GM18909 (cell line): ENCODE results near the gene STX1B.

Experiments used
- ATAC-seq: cut with Tn5 transposase; IDR thresholded peaks from one replicate; pipeline ENCODE4 v1.9.1; 2021; ENCODE audit warnings: mild to moderate bottlenecking; ENCODE audit not compliant: unreplicated experiment, poor library complexity

The STX1B gene

DNA sequence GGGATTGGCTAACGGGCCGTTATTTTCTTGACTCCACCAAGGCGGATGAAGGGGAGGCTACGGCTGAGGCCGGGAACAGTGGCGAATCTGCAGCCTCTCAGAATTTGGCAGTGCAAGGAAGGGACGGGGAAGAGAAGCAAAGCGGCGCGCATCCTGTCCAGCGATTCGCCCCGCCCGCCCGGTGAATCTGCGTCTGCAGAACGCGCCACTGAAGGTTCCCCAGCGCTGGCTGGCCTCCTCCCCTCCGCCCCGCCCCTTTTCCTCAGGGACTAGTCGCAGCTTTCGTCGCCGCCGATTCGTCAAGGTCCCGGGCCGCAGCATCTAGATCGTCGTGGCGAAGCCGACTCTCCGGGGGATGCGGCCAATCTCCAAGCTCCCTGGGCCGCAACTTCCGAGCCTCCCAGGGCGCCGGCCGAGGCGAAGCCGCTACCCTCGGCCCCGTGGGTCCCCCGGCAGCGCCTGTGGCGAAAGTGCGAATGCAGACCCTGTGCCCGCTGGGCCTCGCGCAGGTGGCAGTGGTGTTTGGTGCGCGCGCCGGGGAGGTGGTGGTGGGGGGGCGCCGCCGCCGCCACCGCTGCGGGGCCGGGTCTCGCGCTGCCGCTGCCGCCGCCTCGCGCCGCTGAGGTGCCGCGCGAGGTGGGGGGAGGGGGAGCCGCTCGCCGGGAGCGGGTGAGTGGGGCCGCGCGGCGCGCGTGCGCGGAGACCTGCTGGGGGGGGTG is 52.8 kb downstream of the STX1B start, which contains the start of gene SETD1A:
SETD1A (plus strand) TSS at position 299 of the 719 bp plus-strand sequence. CDS start 978 bp downstream, outside the sequence.
- ATAC-seq, result peak; percentile 77

DNA sequence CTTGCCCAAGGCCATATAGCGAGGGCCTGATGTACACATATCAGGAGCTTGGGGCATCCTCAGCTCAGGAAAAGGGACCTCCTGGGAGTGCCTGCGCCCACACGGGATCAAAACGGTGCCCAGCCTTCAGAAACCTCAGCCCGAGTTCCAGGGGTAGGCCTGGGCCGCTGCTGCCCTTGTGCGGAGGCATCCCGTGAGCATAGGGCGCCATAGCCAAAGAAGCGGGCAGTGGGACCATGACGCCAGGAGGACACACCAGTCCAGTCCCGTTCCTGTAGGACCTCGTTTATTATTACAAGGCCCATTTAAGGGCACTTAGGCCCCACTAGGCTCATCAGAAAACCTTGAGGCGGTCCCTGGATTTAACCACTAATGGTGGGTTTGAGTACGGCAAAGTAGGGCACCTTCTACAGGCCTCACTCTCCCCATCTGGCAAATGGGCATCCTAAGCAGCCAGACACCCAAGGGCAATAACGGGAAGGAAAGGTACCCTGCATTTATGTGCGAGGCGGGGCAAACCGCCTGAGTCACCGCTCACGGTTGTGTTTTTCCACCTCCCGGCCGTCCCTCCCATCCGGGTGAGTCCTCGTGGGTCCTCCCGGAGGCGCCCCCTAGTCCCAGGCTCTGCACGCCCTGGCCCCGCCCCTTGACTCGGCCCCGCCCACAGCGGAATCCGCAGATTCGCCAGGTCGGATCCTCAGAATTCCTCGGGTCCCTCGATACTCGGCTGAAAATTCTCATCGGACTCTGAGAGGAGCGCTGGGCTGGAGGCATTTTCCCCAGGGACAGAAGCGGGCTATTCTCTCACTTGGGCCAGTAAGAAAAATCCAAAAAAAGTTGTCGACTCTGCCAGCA is 53.6 kb downstream of the STX1B start:
- ATAC-seq, result peak; percentile 44

DNA sequence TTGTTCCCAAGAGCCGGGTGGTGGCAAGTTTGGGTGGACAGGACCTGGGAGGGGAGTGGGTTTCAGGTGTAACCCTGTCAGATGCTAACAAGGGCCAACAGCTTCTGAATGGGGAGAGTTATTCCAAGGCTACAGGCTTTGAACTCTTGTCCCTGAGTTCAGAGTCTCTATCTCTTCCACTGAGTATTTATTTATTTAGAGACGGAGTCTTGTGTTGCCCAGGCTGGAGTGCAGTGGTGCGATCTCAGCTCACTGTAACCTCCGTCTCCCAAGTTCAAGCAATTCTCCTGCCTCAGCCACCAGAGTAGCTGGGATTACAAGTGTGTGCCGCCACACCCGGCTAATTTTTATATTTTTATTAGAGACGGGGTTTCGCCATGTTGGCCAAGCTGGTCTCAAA is 55.4 kb downstream of the STX1B start:
- no peak for ATAC-seq

DNA sequence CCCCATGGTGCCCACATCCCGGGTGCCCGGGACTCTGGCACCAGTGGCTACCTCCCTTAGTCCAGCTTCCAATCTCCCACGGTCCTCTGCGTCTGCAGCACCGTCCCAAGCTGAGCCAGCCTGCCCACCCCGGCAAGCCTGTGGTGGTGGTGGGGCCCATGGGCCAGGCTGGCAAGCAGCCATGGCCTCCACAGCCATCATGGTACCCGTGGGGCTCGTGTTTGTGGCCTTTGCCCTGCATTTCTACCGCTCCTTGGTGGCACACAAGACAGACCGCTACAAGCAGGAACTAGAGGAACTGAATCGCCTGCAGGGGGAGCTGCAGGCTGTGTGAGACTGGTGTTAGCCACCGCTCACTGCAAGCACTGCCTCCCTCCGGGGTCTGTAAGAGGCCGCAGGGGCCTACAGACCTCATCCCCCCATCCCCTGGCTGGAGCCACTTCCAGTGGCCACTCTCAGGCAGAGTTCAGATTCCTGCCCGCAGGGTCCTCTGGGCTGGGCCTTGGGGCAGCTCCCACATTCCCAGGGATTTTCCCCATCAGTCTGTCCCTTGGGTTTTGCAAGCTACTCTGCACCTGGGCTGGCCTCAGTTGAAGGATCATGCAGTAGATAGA is 56.8 kb downstream of the STX1B start:
- ATAC-seq, result no peak

DNA sequence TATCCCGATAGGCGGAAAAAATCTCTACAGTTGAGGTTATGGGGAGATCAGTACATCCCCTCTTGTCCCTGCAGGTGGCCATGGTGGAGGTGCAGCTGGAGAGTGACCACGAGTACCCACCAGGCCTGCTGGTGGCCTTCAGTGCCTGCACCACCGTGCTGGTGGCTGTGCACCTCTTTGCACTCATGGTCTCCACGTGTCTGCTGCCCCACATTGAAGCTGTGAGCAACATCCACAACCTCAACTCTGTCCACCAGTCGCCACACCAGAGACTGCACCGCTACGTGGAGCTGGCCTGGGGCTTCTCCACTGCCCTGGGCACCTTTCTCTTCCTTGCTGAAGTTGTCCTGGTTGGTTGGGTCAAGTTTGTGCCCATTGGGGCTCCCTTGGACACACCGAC is 57.3 kb downstream of the STX1B start:
- ATAC-seq, result no peak

DNA sequence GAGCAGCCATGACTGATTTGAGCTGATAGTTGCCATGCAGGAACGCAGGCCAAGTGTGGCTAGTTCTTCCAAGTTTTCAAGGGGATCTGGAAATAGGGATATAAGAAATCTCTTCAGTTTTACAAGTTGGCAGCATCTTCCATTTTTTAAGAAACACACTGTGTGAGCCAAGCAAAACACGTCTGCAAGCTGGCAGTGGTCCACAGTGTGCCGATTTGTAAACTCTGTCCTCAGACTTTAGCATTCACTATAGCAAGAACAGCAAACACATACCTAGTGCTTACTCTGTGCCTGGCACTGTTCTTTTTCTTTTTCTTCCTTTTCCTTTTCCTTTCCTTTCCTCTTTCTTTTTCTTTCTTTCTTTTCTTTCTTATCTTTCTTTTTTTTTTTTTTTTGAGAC is 58.7 kb downstream of the STX1B start:
- ATAC-seq, result no peak

DNA sequence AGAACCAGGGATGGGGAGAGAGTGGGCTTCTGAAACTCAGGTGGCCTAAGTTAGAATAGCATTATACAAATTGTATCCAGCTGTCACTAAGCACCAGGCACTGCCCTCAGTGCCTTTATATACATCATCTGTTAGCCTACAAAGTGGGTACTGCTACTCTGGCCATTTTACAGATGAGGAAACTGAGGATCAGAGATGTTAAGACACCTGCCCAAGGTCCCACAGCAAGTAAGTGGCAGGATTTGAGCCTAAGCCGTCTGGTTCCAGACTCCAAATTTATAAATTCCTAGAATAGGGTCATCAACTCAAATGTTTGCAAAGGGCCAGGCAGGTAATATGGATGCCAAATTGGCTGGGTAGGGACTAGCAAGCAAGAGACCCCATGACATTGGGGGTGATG is 59.2 kb downstream of the STX1B start:
- ATAC-seq, result no peak

DNA sequence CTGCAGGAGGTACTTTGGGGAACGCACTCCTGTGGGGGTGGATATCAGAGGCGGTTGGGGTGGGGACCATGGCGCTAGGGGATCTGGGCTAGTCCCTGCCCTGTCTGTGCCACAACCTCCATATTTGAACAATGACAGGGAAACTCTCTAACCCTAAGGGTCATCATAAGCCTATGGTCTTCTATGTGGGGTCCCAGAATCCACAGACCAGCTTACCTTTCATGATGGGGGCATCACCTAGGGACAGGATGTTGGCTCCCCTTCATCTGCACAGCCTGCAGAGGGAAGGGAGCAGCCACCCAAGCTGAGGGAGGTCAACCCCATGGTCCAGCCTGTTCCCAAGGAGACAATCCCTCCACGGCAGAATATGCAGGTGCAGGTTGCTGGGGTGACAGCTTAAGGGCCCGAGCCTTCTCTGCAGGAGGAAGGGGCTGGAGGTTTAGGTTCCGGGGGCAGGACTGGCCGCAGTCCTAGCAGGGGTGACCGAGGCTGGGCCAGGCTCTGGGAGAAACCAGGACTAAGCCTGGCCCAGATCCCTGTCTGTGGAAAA is 59.8 kb downstream of the STX1B start:
- ATAC-seq, result no peak

DNA sequence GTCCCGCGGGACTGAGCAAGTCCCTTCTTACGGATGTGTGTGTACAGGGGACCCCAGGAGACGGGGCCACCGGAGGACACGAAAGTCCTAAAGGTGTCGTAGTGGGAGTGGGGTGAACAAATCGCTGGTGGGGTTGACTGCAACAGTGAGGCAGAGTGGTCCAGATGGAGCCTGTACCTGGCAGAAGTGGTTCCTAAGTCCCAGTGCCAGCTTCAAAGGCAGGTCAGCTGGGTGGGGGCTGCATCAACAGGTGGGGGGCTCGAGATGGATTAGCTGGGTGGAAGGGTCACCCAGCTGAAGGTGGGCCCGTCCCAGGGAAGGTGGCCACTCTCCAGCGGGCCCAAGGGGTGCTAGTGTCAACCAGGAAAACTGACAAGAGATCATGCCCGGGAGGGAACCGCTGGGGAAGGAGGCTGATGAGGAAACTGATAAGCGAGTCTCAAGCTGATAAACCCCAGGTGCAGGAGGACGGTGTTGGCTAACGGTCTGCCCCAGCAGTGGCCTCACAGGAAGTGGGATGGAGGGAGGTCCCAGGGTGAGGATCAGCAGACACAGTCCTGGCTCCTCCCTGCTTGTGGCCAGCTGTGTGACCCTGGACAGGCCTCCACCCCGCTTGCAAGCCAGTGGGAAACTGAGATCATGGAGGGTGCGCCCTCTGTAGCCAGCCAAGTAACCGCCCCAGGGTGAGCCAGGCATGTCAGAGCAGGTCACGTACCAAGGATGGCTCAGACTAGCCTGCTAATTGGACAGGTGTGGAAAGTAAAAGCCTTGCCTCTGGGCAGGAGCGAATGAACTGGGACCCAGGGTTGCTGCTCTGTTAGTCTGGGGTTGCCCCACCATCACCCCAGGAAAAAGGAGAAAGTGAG is 60.6 kb downstream of the STX1B start:
- peak; percentile 57 for ATAC-seq

DNA sequence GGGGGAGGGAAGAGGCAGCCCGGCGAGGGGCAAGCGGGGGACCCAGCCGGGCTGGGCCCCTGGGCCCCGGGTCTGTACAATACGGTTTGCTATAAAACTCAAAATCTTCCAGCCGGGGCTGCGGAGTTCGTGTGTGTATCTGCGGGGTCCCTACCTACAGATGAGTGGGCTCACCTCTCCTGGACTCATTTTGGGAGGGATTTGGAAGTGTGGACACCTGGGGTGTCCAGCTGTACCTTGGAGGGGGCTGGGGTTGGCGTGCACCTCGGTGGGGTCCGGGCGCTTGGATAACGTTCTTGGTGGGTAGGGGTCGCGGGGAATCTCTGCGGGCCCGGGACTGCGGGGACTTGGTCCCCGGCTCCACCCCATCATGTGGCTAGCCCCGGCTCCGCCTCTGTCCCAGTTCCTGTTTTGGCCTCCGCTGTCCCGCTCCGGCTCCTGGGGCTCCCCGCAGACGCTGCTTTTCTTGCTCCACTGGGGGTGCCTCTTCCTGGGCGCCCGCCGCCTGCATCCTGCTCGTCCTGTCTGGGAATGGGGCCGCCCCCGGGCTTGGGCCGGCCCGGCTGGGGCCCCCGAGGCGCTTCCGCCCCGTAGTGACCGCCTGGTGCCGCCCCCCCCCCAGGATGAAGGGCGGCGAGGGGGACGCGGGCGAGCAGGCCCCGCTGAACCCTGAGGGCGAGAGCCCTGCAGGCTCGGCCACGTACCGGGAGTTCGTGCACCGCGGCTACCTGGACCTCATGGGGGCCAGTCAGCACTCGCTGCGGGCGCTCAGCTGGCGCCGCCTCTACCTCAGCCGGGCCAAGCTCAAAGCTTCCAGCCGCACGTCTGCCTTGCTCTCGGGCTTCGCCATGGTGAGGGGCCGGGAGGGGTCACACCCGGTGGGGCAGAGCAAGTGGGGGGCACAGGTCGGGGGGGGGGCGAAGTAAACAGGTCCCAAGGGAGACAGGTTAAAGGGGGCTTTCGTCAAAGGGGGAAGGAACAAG is 61.5 kb downstream of the STX1B start, which contains the start of gene ORAI3:
ORAI3 (plus strand) TSS at position 402 of the 983 bp plus-strand sequence; CDS start at position 624, 222 bp downstream.
- ATAC-seq, result peak; percentile 69

DNA sequence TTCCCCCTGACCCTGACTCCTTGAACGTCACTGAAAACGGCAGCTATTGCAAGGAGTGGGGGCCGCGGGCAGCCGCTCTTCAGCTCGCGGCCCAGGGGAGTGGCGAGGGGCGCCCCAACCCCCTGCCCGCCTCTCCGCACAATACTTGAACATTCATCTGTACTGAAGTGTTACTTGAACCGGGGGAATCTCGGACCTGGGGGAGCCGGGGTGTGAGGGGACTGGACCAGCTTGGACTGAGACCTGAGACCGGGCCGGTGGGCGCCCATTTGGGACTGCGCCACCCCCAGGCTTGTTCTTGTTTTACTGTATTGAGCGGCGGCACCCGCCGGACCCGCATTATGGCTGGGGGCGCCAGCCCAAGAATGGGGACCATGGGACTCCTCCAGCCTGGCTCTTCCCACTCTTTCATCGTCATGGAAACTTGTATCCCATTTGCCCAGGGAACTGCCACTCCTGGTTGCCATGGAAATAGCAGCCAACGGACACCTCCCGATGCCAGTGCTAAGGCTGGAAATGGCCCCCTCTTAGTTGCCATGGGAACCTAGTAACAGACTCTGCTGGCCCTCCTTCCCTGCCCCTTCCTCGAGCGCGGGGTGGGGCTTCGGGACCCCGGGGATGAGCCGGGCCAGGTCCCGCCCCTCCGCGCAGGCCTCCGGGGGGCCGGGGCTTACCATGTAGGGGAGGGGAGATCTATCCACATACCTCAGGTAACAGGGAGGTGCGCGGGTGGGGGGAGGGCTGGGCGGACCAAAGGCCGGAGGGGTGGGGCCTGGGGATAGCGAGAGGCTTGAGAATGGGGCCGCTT is 62.4 kb downstream of the STX1B start:
- peak; percentile 6 for ATAC-seq

DNA sequence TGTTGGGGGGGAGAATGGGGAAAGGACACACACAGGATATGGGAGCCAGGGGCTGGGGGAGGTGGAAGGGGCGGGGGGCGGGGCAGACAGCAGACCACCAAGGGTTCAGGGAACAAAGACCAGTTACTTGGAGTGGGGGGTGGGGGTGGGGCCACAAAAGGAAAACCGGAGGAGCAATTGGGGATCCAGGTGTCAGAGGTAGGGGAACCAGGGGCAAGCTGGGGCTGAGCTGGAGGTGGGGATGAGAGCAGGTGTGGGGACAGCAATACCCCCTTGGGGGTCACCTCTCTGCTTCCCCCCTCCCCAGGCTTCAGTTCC is 62.9 kb downstream of the STX1B start:
- no peak for ATAC-seq

DNA sequence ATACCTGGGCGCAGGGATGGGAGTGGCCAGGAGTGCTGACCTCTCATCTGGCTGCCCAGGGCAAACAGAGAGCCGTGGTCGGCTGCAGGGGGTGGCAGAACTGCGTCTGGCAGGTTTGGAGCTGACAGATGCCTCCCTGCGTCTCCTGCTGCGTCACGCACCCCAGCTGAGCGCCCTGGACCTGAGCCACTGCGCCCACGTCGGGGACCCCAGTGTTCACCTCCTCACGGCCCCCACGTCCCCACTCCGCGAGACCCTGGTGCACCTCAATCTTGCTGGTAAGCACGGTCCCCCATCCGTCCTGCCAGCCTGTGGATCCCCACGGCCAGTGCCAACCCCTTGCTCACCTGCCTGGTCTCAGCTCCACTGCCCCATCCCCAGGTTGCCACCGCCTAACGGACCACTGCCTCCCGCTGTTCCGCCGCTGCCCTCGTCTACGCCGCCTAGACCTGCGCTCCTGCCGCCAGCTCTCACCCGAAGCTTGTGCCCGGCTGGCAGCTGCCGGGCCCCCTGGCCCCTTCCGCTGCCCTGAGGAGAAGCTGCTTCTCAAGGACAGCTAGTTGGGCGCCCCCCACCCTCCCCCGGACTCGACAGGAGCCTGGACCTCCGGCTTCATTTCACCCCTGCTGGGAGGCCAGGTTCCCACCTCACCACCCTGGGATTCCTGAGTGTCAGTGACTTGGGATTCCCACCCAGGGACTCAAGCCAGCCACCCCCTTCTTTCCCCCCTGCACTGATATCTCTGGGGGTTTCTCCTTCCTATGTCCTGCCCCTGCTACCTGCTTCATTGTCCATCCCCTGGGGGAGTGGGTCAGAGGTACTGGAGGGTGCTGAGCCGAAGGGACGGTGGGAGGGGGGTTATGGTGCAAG is 63.5 kb downstream of the STX1B start:
- no peak for ATAC-seq

DNA sequence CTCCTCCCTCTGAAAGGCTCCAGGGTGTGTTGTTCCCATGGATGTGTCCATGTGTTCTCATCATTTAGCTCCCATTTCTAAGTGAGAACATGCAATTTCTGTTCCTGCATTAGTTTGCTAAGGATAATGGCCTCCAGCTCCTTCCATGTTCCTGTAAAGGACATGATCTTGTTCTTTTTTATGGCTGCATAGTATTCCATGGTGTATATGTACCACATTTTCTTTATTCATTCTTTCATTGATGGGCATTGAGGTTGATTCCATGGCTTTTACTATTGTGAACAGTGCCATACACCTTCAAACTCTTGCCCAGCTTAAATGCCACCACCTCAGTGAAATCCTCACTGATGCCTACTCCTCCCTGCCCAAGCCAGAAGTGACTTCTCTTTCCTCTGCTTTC is 66.1 kb downstream of the STX1B start:
- ATAC-seq, result no peak

DNA sequence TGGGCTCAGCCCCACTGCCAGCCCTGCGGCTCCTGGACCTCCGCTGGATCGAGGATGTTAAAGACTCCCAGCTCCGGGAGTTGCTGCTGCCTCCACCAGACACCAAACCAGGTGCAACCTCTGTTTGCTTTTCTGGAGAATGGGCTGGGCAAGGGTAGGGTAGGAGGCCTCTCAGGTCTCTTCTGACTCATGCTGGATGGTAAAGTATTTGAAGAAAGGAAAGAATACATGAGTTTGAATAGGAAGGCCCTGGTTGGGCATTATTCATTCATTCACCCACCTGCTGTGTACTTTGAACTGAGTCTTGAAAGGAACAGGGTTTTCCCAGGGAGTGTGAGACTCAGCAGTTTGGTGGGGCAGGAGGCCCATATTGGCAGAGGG is 68.0 kb downstream of the STX1B start:
- no peak for ATAC-seq

DNA sequence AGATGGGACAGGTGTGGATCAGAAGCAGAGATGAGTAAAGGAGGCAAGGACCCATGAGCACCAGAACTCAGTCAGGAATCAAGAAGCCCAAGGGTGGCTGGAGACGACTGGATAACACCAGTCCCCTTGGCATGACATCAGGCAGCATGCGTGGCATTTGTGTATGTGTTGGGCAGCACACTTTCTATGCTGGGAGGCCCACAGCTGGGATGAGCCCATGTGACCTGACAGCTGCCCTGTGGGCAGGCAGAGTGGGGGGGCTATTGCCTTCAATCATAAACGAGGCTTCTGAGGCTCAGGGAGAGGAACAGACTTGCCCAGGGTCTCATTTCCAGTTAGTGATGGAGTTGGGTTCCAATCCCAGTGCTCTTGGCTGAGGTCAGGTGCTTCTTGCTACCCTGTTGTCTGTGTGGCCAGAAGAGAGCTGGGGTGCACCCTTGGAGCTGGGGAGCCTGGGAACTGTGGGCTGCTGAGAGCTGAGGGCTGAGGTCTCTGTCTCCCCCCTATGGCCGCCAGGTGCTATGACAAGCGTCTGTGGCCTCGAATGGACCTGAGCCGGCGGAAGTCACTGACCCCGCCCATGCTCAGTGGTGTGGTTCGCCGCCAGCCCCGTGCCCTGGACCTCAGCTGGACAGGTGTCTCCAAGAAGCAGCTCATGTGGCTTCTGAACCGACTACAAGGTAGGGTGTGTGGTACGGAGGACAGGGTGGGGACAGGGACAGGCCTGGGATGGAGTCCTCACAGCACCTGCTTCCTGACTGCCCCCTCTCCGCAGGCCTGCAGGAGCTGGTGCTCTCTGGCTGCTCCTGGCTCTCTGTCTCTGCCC is 68.6 kb downstream of the STX1B start:
- ATAC-seq, result peak; percentile 89
